A673 (cell line): ENCODE results near the gene PHF10.

Experiments used
- CTCF ChIP-seq: fragments of 300-800, 200-600 bp; sonication (generic); conservative IDR thresholded peaks from 2 replicates; pipeline ENCODE4 v1.5.1; 2017; ENCODE audit warnings: low read depth, mild to moderate bottlenecking, antibody characterized with exemption, low read length, moderate library complexity, mixed read lengths
- EZH2 ChIP-seq: fragments of 200-600 bp; sonication (generic); IDR thresholded peaks from 2 replicates; pipeline ENCODE4 v1.6.1; 2017; ENCODE audit warnings: borderline replicate concordance, low read depth, mild to moderate bottlenecking, mixed read lengths, antibody characterized with exemption, low read length; ENCODE audit not compliant: poor library complexity, severe bottlenecking

GRCh38 chr6:169710009-169710408, 14.3 kb downstream of the PHF10 start:
- TF ChIP-seq CTCF (no peak), EZH2 (no peak)
